NCI-H146 treated with DMSO at 0.1 percent for 48 hours (cell line): ENCODE results near the gene KRTAP9-9.
"Not testable (repeated sequence)": the region's sequence is repeated elsewhere in the genome, so short reads cannot be mapped to it uniquely, and the experiment has no call there.

Experiments
- DNase-seq: peaks from one replicate; lab custom pipeline; 2025; ENCODE audit not compliant: unreplicated experiment; lab: John Stamatoyannopoulos, UW

Gene KRTAP9-9

GRCh38 chr17:41264599-41264998 lies 9.4 kb downstream of the KRTAP9-9 start:
- DNase-seq: no peak

GRCh38 chr17:41265078-41265477 lies 9.9 kb downstream of the KRTAP9-9 start, which contains the start of gene KRTAP9-6:
Gene KRTAP9-6 (plus strand): TSS chr17:41265378. CDS start chr17:41265378, 0 bp downstream.
- DNase-seq: no peak

DNA sequence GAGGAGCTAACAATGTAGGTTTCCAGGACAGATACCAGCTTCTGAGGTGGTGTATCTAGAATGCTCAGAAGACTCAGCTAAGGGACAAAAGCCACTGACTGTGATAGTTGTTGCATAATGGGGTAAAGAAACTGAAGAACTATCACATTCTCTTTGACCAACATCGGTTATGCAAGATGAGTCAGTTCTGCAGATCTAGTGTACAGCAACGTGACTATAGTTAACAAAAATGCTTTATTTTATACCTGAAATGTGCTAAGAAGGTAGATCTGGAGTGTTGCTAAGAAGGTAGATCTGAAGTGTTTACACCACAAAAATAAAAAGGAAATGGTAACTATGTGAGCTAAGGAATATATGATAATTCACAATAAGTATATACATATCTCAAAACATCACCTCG lies 12.5 kb downstream of the KRTAP9-9 start:
- no peak for DNase-seq

DNA sequence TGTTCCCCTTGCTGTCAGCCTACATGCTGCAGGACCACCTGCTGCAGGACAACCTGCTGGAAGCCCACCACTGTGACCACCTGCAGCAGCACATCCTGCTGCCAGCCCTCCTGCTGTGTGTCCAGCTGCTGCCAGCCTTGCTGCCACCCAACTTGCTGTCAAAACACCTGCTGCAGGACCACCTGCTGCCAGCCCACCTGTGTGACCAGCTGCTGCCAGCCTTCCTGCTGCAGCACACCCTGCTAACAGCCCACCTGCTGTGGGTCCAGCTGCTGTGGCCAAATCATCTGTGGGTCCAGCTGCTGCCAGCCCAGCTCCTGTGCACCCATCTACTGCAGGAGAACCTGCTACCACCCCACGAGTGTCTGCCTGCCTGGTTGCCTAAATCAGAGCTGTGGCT lies 16.1 kb downstream of the KRTAP9-9 start:
- not testable (repeated sequence) for DNase-seq

GRCh38 chr17:41271858-41272257 lies 16.7 kb downstream of the KRTAP9-9 start:
- DNase-seq: no peak

DNA sequence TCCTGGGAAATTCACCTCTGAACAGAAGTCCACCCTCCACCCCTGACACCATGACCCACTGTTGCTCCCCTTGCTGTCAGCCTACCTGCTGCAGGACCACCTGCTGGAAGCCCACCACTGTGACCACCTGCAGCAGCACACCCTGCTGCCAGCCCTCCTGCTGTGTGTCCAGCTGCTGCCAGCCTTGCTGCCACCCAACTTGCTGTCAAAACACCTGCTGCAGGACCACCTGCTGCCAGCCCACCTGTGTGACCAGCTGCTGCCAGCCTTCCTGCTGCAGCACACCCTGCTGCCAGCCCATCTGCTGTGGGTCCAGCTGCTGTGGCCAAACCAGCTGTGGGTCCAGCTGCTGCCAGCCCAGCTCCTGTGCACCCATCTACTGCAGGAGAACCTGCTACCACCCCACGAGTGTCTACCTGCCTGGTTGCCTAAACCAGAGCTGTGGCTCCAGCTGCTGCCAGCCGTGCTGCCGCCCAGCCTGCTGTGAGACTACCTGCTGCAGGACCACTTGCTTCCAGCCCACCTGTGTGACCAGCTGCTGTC lies 20.5 kb downstream of the KRTAP9-9 start, which contains the start of gene KRTAP9-7:
KRTAP9-7 (plus strand) TSS at position 51 of the 543 bp plus-strand sequence; CDS start at position 51, 0 bp downstream.
- DNase-seq: not testable (repeated sequence)

DNA sequence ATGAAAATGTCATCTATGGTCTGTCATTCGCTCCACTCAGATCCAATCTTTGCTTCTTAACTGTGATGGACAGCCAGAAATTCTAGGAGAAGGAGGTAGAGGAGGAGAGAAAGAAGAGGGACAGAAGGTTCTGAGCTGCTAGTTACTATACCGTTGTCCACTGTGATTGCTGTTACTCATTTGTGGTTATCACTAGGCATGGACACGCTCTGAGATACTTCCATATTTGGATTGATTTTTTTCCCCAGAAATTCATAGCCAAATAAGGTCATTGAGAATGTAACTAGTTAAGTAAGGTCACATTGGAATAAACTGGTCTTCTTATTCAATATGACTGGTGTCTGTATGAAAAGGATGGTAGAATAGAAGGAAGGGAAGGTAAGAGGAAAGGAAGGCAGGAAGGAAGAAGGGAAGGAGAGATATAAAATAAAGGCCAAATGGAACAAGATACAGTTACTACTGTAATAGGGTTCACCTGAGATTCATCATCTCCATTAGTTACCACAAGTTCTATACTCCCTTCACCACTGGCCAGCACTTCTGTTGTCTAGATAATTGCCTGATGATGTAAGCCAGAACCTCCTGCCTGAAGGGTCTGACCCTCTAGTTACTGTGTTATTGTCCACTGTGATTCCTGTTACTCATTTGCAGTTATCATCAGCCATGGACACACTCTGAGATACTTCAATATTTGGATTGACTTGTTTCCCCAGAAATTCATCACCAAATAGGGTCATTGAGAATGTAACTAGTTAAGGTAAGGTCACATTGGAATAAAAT lies 23.2 kb downstream of the KRTAP9-9 start:
- no peak for DNase-seq

DNA sequence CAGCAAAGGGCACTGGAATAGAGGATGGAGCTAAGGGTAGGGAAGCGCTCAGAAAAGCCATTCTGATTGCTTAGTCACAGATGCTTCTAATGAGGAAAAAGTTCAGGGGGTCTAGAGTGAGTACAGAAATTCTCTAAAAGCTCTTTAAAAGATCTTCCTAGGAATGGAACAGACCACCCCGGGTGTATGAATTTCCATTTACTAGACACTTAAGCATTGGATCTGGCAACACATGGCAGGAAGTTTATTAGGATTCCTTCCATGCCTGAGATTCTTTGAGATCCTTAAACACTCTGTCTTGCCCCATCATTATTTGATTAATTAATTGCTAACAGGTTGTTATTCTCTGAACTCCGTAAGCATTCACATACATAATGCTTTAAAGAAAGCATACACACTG lies 28.9 kb downstream of the KRTAP9-9 start:
- DNase-seq: no peak

DNA sequence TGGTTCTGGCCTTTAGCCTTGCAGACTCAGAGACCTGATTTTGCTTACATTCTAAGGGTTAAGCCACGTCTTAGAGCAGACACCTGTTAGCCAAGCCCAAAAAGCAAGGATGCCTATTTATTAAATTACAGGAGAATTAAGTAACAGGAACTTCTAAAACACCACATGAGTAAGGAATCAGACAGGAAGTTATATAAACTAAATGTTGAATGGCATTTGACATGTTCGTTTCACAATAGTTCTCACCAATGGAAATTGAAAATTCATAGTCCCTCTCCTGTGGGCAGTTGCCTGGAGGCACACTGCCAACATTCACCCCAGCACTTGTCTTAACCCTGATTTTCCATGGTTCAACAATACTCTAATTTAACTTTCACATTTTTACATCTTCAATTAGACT lies 29.4 kb downstream of the KRTAP9-9 start:
- DNase-seq: no peak

GRCh38 chr17:41287050-41287449 lies 31.9 kb downstream of the KRTAP9-9 start:
- no peak for DNase-seq

- no peak for DNase-seq
These were observed 38.8 kb downstream of the KRTAP9-9 start for GRCh38 chr17:41294016-41294415.

DNA sequence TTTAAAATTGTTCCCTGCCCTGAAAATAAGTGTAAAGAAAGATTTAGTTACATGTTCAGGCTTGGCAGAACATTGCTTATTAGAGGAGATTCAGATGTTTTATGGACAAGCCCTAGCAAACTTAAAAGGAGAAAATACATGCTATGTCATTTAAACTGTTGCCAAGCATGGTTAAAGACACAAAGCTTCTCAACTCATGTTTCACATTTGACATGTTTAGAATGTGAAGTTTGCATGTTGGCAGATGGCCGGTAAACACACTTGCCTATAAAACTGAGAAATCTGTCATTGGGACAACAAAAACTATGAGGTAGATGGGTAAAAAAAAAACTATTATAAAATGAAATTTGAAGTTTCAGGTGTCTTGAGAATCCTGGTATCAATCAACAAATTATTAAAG lies 41.7 kb downstream of the KRTAP9-9 start:
- DNase-seq: no peak

DNA sequence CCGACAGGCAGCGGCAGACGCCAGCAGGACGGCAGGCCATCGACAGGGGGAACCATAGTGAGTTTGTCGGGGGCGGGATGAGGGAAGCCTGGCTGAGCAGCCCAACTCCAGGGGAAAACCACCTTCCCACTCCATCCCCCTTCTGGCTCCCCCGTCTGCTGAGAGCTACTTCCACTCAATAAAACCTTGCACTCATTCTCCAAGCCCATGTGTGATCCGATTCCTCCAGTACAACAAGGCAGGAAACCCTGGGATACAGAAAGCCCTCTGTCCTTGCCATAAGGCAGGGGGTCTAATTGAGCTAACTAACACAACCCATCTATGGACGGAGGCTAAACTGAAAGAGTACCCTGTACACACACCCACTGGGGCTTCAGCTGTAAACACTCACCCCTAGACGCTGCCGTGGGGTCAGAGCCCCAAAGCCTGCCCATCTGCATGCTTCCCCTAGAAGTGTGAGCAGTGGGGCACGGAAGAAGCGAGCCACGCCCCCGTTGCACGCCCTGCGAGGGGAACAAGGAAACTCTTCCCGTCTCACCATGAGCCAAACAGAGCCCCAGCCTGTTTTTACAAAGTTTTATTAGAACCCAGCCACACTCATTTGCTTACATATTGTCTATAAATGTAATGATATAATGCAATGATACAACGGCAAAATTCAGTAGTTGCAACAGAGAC lies 43.4 kb downstream of the KRTAP9-9 start:
- DNase-seq: no peak

GRCh38 chr17:41301204-41301790 lies 46.1 kb downstream of the KRTAP9-9 start:
- no peak for DNase-seq

GRCh38 chr17:41301916-41302901 lies 47.0 kb downstream of the KRTAP9-9 start, which contains the start of gene KRTAP29-1:
Gene KRTAP29-1 (minus strand): TSS chr17:41302851. CDS start chr17:41302851, 0 bp downstream.
- DNase-seq: no peak

DNA sequence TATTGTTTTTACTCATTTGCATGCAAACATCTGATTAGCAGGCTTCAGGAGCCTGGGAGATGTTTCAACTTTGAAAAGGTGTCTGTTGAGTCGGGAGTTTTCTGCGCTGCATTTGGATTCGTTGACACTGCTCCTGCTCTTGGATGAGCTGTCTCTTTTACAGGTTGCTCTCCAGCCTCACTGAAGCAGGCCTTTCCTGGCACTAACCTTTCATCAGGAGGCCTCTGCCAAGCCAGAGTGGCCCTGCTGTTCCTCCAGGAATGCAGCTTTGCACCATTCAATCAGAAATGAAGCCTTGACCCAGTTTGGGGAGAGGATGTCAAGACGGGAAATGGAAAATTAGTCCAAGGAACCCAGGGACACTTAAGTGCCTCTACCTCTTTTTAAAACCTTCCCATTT lies 47.8 kb downstream of the KRTAP9-9 start:
- no peak for DNase-seq

DNA sequence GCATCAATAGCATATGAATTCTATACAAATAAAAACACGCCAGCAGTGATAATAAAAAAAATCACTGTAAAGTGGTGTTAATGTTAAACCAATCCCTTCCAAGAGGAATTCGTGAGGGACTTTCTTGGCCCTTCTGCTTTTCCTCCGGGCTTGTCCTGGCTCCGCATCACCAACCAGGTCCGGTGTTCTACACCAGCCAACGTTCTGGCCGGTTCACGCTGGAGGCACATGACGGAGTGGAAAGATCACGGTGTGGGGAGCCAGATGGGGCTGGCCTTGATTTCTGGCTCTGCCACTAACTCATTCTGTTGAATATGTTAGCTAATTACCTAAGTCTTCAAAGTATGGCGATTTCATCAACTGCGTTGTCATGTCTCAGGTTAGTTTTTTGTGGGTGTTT lies 48.9 kb downstream of the KRTAP9-9 start:
- no peak for DNase-seq
